ENCODE results near the gene ASMTL.

GRCh38 chrX:1486749-1487361 lies 34.1 kb upstream of the ASMTL start:
- TF ChIP-seq EZH2 (IDR thresholded peaks at IDR 0.05) (no peak), CTCF (IDR thresholded peaks at IDR 0.05) (no peak), EZH2phosphoT487 (IDR thresholded peaks at IDR 0.05) (no peak)
